GM12878 (cell line): ENCODE data around the gene ST3GAL5.

Source experiments
- CEBPB ChIP-seq, 2 experiments: fragments of 150-350 bp in 1 of 2; IDR thresholded peaks; 2 replicates each; pipeline ENCODE4 v1.6.1; 2012 to 2014; ENCODE audit warnings: low read depth in 2 of 2, low read length in 2 of 2, borderline replicate concordance in 1 of 2, inconsistent platforms in 1 of 2
- JUNB ChIP-seq: IDR thresholded peaks from 2 replicates; pipeline ENCODE4 v1.6.1; 2016; ENCODE audit warnings: antibody characterized with exemption, mild to moderate bottlenecking
- MXI1 ChIP-seq: fragments of 150-350 bp; IDR thresholded peaks from 2 replicates; pipeline ENCODE4 v1.6.1; 2011; ENCODE audit warnings: low read depth, mild to moderate bottlenecking, inconsistent platforms, low read length, improper control_type of control experiment
- NRF1 ChIP-seq: conservative IDR thresholded peaks from 2 replicates; pipeline ENCODE4 v1.6.1; 2011; ENCODE audit warnings: mild to moderate bottlenecking, low read depth, low read length, improper control_type of control experiment
- POLR2A ChIP-seq: IDR thresholded peaks from 2 replicates; pipeline ENCODE4 v1.6.1; 2011; ENCODE audit warnings: low read depth, mild to moderate bottlenecking, low read length
- SP1 ChIP-seq: IDR thresholded peaks from one replicate; pipeline ENCODE4 v1.6.1; 2011; ENCODE audit warnings: low read depth, low read length
- ZNF274 ChIP-seq: IDR thresholded peaks from one replicate; pipeline ENCODE4 v1.8.0; 2011; ENCODE audit not compliant: insufficient read length, insufficient read depth
- ZNF384 ChIP-seq: IDR thresholded peaks from 2 replicates; pipeline ENCODE4 v1.6.1; 2012; ENCODE audit warnings: low read depth, mild to moderate bottlenecking, low read length, improper control_type of control experiment, borderline replicate concordance
- TF ChIP-seq, protein P1 (sequence below), 3 experiments: IDR thresholded peaks in 2 of 3; conservative IDR thresholded peaks in 1 of 3; 2 replicates each; pipeline ENCODE4 v1.5.1; 2011; ENCODE audit warnings: low read depth in 3 of 3, low read length in 3 of 3, mild to moderate bottlenecking in 3 of 3, control low read depth in 2 of 3, moderate library complexity in 2 of 3, inconsistent platforms in 1 of 3, mixed read lengths in 1 of 3; ENCODE audit not compliant: control insufficient read depth in 2 of 3, insufficient read depth in 1 of 3; ENCODE audit errors: extremely low read depth in 1 of 3

- TF ChIP-seq JUNB (no peak), ZNF274 (no peak), NRF1 (no peak), MXI1 (no peak), POLR2A (no peak), SP1 (no peak), ZNF384 (no peak), CEBPB (IDR thresholded peaks at IDR 0.05; ENCODE audit: borderline replicate concordance in 1 of 2, low read depth in 2 of 2, low read length in 2 of 2) (no peak)
- TF ChIP-seq, protein P1, sequence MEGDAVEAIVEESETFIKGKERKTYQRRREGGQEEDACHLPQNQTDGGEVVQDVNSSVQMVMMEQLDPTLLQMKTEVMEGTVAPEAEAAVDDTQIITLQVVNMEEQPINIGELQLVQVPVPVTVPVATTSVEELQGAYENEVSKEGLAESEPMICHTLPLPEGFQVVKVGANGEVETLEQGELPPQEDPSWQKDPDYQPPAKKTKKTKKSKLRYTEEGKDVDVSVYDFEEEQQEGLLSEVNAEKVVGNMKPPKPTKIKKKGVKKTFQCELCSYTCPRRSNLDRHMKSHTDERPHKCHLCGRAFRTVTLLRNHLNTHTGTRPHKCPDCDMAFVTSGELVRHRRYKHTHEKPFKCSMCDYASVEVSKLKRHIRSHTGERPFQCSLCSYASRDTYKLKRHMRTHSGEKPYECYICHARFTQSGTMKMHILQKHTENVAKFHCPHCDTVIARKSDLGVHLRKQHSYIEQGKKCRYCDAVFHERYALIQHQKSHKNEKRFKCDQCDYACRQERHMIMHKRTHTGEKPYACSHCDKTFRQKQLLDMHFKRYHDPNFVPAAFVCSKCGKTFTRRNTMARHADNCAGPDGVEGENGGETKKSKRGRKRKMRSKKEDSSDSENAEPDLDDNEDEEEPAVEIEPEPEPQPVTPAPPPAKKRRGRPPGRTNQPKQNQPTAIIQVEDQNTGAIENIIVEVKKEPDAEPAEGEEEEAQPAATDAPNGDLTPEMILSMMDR (IDR thresholded peaks at IDR 0.05 in 2 of 3, conservative IDR thresholded peaks at IDR 0.05 in 1 of 3; ENCODE audit: control insufficient read depth in 2 of 3, extremely low read depth in 1 of 3, insufficient read depth in 1 of 3, low read depth in 3 of 3, low read length in 3 of 3), result no peak
These were observed 12.4 kb upstream of the ST3GAL5 start for GRCh38 chr2:85901155-85901554.
